ENCODE results near the gene MIDN.
A peak's percentile ranks its signal among the peaks of the same experiment; 100 is the strongest.

GRCh38 chr19:1251330-1252220 is 3.2 kb downstream of the MIDN start:
- TF ChIP-seq POLR2A (IDR thresholded peaks at IDR 0.05; ENCODE audit: low read depth, low read length), result 0 out of 2 replicates have a peak, but pooled peaks have one; percentile 48
- TF ChIP-seq CTCF (conservative IDR thresholded peaks at IDR 0.05; ENCODE audit: low read depth, low read length), result no peak
- no peak for TF ChIP-seq MAFK (IDR thresholded peaks at IDR 0.05; ENCODE audit: low read depth, low read length)
- no peak for TF ChIP-seq RAD21 (IDR thresholded peaks at IDR 0.05; ENCODE audit: low read length)
- 0 out of 2 replicates have a peak, but pooled peaks have one; percentile 0 for TF ChIP-seq CEBPB (IDR thresholded peaks at IDR 0.05; ENCODE audit: low read depth, low read length)
